ENCODE measurements around the gene VCL. TPM values are rescaled to one million over a fixed set of nuclear protein-coding genes. Genes with fewer than 3 reads are reported as not detected.

Gene VCL
- total RNA-seq, 1 experiment from 2014 or later, result 291 TPM

DNA sequence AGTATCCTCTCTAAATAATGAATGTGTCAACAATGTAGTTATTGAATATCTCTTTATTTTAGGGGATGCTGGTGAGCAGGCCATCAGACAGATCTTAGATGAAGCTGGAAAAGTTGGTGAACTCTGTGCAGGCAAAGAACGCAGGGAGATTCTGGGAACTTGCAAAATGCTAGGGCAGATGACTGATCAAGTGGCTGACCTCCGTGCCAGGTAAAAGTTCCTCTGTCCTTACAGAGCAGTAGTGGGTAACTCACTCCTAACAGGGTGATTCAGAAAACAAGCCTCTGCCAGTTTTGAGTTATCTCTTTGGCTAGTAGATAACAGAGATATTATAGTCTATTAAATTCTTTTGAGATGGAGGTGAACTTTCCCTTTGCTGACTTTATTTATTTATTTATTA lies 85.4 kb downstream of the VCL start:
- H4K91ac ChIP-seq (ENCODE audit: insufficient read length, low read depth, low read length), result no peak overlapping the region
- TF ChIP-seq, protein P1, sequence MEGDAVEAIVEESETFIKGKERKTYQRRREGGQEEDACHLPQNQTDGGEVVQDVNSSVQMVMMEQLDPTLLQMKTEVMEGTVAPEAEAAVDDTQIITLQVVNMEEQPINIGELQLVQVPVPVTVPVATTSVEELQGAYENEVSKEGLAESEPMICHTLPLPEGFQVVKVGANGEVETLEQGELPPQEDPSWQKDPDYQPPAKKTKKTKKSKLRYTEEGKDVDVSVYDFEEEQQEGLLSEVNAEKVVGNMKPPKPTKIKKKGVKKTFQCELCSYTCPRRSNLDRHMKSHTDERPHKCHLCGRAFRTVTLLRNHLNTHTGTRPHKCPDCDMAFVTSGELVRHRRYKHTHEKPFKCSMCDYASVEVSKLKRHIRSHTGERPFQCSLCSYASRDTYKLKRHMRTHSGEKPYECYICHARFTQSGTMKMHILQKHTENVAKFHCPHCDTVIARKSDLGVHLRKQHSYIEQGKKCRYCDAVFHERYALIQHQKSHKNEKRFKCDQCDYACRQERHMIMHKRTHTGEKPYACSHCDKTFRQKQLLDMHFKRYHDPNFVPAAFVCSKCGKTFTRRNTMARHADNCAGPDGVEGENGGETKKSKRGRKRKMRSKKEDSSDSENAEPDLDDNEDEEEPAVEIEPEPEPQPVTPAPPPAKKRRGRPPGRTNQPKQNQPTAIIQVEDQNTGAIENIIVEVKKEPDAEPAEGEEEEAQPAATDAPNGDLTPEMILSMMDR (conservative IDR thresholded peaks at IDR 0.05), result no peak
- H3K79me2 ChIP-seq (ENCODE audit: insufficient read depth, low read length), result no peaks in the 10 kb centered on the region; the same call in 1 of the 2 replicates
- H3K27me3 ChIP-seq (ENCODE audit: insufficient read depth, low read length), result no peaks in the 10 kb centered on the region
- no peaks in the 10 kb centered on the region for H3K9me3 Mint-ChIP-seq
- H4K5ac ChIP-seq (ENCODE audit: insufficient read length, low read depth, low read length), result no peak overlapping the region
- no peak overlapping the region for H2BK5ac ChIP-seq (ENCODE audit: insufficient read length, low read length)
- no peak overlapping the region for H3K4me3 Mint-ChIP-seq
- no peak for DNase-seq
- H3K9ac ChIP-seq (ENCODE audit: extremely low read depth, insufficient read length, low read length), result no peak overlapping the region
- H3K4ac ChIP-seq (ENCODE audit: low read depth, low read length), result no peak overlapping the region
- H3K4me1 ChIP-seq (ENCODE audit: insufficient read depth, low read length), result peaks cover 7% of the 10 kb centered on the region
- H3K9me3 ChIP-seq (ENCODE audit: control insufficient read depth, low read depth, low read length), result no peaks in the 10 kb centered on the region
- H2BK20ac ChIP-seq (ENCODE audit: low read depth, low read length, poor library complexity, severe bottlenecking), result no peak overlapping the region
- no peak overlapping the region for H4K8ac ChIP-seq (replicated peaks; ENCODE audit: insufficient read length, low read depth, low read length)
- no peak overlapping the region for H3T11ph ChIP-seq (ENCODE audit: low read length)
- H3K23ac ChIP-seq (ENCODE audit: insufficient read length, low read depth, low read length), result no peak overlapping the region
- no peaks in the 10 kb centered on the region for H4K20me1 ChIP-seq (ENCODE audit: control insufficient read depth, insufficient read depth, insufficient read length)
- H3K56ac ChIP-seq (ENCODE audit: insufficient read length, low read depth, low read length), result no peak overlapping the region
- peaks cover 3% of the 10 kb centered on the region for H3K79me1 ChIP-seq (ENCODE audit: insufficient read depth, low read depth, low read length, poor library complexity, severe bottlenecking)
- H3K23me2 ChIP-seq (ENCODE audit: insufficient read length, low read depth, low read length, poor library complexity, severe bottlenecking), result no peaks in the 10 kb centered on the region
- no peak overlapping the region for H2AFZ ChIP-seq (ENCODE audit: low read length)
- H2BK12ac ChIP-seq (ENCODE audit: insufficient read length, low read depth, low read length), result no peak overlapping the region
- WGBS (ENCODE audit: extremely low coverage, insufficient read length, low lambda C conversion rate), result no CpG with 5 or more reads among the region's 2 CpGs
- H3K14ac ChIP-seq (ENCODE audit: insufficient read depth, low read length), result no peak overlapping the region
- H2BK15ac ChIP-seq (ENCODE audit: low read depth, low read length), result no peak overlapping the region
- H3K18ac ChIP-seq (ENCODE audit: insufficient read length, low read depth, low read length), result no peak overlapping the region
- H3K27ac ChIP-seq (ENCODE audit: insufficient read length, low read depth, low read length), result no peak overlapping the region
- peaks cover 27 to 28% of the 10 kb centered on the region in 2 experiments for H3K4me1 Mint-ChIP-seq
- H2AK5ac ChIP-seq (ENCODE audit: insufficient read length, low read length), result no peak overlapping the region
- H2BK120ac ChIP-seq (ENCODE audit: low read depth, low read length, poor library complexity, severe bottlenecking), result no peak overlapping the region
- no peak overlapping the region for H3K4me2 ChIP-seq (ENCODE audit: insufficient read depth, insufficient read length, low read length)
- peaks cover 34 to 61% (median 47%) of the 10 kb centered on the region in 3 experiments; a peak in 6 of 7 replicates for H3K36me3 Mint-ChIP-seq (ENCODE audit: insufficient read depth in 1 of 3, low read depth in 3 of 3)
- no peaks in the 10 kb centered on the region for H3K27me3 Mint-ChIP-seq (ENCODE audit: low read depth)
- peak overlapping the region in 1 of 3 experiments; percentile 3; a peak in 1 of 7 replicates for H3K27ac Mint-ChIP-seq

Measured in H9 (cell line).